Measurements from ENCODE around the gene UNC13D.

GRCh38 chr17:75881678-75882454 lies 37.7 kb upstream of the UNC13D start:
- TF ChIP-seq CTCF (IDR thresholded peaks at IDR 0.05) (no peak), EP300 (IDR thresholded peaks at IDR 0.05) (no peak), POLR2A (IDR thresholded peaks at IDR 0.05) (no peak), POLR2AphosphoS5 (IDR thresholded peaks at IDR 0.05) (no peak)
